HFFc6 (cell line): ENCODE data around the gene RIC3. TPM values are rescaled to one million over a fixed set of nuclear protein-coding genes. Genes with fewer than 3 reads are reported as not detected.

Experiments
- DNase-seq: peaks from one replicate; pipeline ENCODE4 v3.0.0-alpha.2; 2018
- H3K27ac Mint-ChIP-seq: 2 replicates; pipeline ENCODE4 v1.8.0; 2020; ENCODE audit warnings: mild to moderate bottlenecking, mixed read lengths
- H3K27me3 Mint-ChIP-seq: 2 replicates; pipeline ENCODE4 v1.8.0; 2021; ENCODE audit warnings: mild to moderate bottlenecking, moderate library complexity, mixed read lengths; ENCODE audit not compliant: insufficient read depth
- H3K36me3 Mint-ChIP-seq: 2 replicates; pipeline ENCODE4 v1.8.0; 2021; ENCODE audit warnings: low read depth, mixed read lengths
- H3K4me1 Mint-ChIP-seq: 2 replicates; pipeline ENCODE4 v1.8.0; 2020; ENCODE audit warnings: low read depth, mixed read lengths
- H3K4me3 Mint-ChIP-seq: 2 replicates; pipeline ENCODE4 v1.8.0; 2020; ENCODE audit warnings: mild to moderate bottlenecking, moderate library complexity, mixed read lengths
- H3K9me3 Mint-ChIP-seq: 2 replicates; pipeline ENCODE4 v1.8.0; 2020; ENCODE audit warnings: mild to moderate bottlenecking, mixed read lengths
- total RNA-seq, 6 experiments: library from RNA; stranded (reverse); fragmentation: NEBNext Ultra II Directional; extraction: Animal tissue kit (Norgen Biotek cat#: 25700); gene quantifications; 2 replicates in 1 of 6; 3 replicates in 5 of 6; pipeline ENCODE4 v1.2.3, GENCODE V29; 2021
- TF ChIP-seq, protein P1 (sequence below): fragments of 200-600 bp; sonication (generic); IDR thresholded peaks from 2 replicates; pipeline ENCODE4 v1.5.0; 2021; ENCODE audit warnings: antibody characterized with exemption, mild to moderate bottlenecking

The RIC3 gene
- total RNA-seq, 6 experiments from 2014 or later = not detected

DNA sequence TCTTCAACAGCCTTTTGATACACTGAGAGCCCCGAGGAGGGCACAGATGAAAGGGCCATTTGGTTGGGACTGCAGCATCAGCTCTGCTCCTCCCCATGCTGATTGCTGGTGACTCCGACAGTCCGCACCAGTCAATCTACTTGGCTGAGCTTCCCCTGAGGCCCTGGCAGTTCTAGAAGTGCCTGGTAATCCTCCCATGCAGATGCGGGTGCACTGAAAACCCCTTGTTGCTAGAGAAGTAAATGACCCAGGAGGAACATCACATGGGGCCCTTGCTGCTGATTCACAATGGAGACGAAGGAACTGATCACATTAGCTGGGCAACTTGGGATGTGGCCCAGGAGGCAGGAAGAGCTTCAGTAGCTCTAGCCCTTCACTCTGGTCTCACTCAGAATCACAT, 35.2 kb upstream of the RIC3 start:
- Mint-ChIP-seq H3K36me3 (no peaks in the 10 kb centered on the region), H3K27ac (no peak overlapping the region), H3K4me1 (peaks cover 11% of the 10 kb centered on the region; the same call in 1 of the 2 replicates), H3K27me3 (peaks cover 19% of the 10 kb centered on the region), H3K4me3 (no peak overlapping the region), H3K9me3 (no peaks in the 10 kb centered on the region)
- TF ChIP-seq, protein P1, sequence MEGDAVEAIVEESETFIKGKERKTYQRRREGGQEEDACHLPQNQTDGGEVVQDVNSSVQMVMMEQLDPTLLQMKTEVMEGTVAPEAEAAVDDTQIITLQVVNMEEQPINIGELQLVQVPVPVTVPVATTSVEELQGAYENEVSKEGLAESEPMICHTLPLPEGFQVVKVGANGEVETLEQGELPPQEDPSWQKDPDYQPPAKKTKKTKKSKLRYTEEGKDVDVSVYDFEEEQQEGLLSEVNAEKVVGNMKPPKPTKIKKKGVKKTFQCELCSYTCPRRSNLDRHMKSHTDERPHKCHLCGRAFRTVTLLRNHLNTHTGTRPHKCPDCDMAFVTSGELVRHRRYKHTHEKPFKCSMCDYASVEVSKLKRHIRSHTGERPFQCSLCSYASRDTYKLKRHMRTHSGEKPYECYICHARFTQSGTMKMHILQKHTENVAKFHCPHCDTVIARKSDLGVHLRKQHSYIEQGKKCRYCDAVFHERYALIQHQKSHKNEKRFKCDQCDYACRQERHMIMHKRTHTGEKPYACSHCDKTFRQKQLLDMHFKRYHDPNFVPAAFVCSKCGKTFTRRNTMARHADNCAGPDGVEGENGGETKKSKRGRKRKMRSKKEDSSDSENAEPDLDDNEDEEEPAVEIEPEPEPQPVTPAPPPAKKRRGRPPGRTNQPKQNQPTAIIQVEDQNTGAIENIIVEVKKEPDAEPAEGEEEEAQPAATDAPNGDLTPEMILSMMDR = no peak
- no peak for DNase-seq

DNA sequence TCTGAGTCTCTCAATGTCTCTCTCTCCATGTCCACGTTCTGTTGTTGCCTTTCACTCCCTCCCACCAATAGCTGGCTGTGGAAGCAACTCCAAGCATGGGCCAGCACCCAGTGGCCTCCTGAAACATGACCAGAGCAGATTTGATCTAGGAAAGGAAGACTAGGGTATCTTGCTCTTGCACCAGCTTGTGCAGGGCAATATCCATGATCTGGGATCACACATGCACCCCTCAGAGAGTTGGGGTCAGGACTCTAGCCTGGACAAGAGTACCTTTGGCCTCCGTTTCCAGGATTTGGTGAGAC, 34.5 kb upstream of the RIC3 start:
- TF ChIP-seq, protein P1 = no peak
- no peaks in the 10 kb centered on the region for H3K36me3 Mint-ChIP-seq
- H3K4me1 Mint-ChIP-seq = peaks cover 11% of the 10 kb centered on the region; the same call in 1 of the 2 replicates
- no peaks in the 10 kb centered on the region for H3K9me3 Mint-ChIP-seq
- H3K4me3 Mint-ChIP-seq = no peak overlapping the region
- peaks cover 19% of the 10 kb centered on the region for H3K27me3 Mint-ChIP-seq
- H3K27ac Mint-ChIP-seq = no peak overlapping the region
- DNase-seq = no peak

DNA sequence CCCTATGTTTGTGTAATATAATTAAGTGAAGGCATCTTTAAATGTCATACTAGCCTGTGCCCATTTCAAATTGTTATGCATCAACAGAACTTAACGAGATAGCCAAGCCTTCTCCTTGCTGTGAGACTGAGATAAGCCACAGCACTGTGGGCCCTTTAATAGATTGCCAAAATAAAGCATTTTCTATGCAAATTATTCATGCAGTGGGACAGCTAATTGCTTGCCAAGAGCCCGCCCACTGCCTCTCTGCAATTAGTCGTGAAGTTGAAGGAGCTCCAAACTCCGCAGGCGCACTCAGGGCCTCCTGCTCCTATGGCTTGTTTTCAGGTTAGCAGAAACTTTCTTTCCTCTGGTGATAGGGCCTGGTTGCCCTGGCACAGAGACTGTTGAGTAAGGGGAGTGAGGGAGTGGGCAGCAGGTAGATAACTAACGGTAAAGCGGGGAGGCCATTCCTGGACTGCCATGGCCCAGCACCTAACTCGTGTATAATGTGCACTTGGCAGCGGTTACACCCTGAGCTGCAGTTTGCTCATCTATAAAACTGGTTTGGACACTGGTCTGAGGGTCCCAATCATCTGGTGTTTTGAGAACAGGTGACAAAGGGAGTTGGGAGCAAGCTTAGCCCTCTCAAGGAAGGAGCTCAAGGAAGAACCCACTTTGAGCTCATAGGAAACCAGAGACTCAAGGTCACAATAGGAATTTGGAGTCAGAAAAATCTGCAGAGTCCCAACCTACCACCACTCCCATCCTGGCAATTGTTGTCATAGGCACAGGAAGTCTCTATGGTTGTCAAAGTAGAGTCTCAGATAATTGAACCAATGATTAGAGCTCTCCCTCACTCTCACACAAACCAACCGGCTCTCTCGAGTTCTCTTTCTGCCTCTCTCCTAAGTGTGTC, 33.9 kb upstream of the RIC3 start:
- Mint-ChIP-seq H3K4me1 (peaks cover 7% of the 10 kb centered on the region; the same call in 1 of the 2 replicates), H3K27me3 (peaks cover 19% of the 10 kb centered on the region)

DNA sequence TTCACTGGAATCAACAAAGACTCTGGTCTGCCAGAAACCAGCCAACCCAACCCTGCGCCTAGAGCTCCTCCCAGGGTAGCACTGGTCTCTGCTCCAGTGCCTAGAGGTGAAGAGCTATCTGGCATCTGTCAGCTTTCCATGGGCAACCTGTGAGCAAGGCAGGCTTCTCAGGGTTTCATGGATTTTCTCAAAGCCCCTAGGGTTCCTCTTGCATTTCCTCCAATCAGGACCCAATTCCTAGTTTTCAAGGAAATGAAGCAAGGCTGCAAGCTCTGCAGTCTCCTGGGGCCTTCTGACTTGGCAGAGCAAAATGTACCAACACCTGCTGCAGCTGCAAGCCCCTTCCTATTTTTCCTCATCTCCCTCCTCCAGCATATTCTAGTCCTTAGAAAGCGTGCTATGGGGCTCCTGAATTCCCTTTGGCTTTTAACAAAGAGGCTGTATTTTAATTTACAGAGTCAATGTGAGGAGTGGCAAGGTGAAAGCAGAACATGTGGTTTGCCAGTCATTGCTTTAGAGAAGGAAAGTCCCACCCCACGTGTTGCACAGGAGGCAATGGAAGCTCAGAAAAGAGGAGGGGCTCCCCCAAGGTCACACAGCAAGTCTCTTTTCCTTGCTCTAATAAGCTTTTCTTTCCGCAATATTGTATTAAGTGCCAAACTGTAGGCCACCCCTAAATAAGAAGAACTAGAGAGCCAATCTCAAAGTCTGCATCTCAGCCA, 33.0 kb upstream of the RIC3 start:
- H3K27me3 Mint-ChIP-seq = peaks cover 19% of the 10 kb centered on the region
- DNase-seq = no peak
- no peak overlapping the region for H3K4me3 Mint-ChIP-seq
- TF ChIP-seq, protein P1 = no peak
- H3K4me1 Mint-ChIP-seq = no peaks in the 10 kb centered on the region
- H3K36me3 Mint-ChIP-seq = no peaks in the 10 kb centered on the region
- H3K9me3 Mint-ChIP-seq = no peaks in the 10 kb centered on the region
- H3K27ac Mint-ChIP-seq = no peak overlapping the region

More for the DNA sequence above, 33.9 kb upstream of the RIC3 start:
- Mint-ChIP-seq H3K9me3 (no peaks in the 10 kb centered on the region), H3K4me3 (no peak overlapping the region), H3K36me3 (no peaks in the 10 kb centered on the region), H3K27ac (no peak overlapping the region)
- no peak for DNase-seq
- TF ChIP-seq, protein P1 = no peak

DNA sequence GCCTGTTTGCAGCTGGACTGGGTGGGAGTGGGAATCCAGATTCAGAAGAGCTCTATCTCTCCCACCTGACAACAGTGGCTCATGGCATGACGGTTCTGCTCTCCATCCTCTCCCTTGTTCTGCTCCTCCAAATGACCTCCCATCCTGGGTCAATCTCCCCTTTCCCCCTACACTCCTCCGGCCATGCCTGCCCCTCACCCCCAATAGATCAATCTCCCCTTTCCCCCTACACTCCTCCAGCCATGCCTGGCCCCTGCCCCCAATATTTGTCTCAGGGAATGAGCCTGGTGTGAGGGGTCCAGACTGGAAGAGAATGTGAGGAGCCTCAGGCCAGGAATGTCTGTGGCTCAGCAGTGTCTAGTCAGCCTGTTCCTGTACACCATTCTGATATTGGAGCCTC, 30.9 kb upstream of the RIC3 start:
- Mint-ChIP-seq H3K27ac (no peak overlapping the region), H3K9me3 (no peaks in the 10 kb centered on the region), H3K36me3 (no peaks in the 10 kb centered on the region), H3K27me3 (peaks cover 24% of the 10 kb centered on the region), H3K4me3 (no peak overlapping the region), H3K4me1 (no peaks in the 10 kb centered on the region)
- no peak for DNase-seq
- TF ChIP-seq, protein P1 = no peak
